Panc1 (cell line): ENCODE data around the gene FNBP1L.

Experiments used
- POLR2AphosphoS5 ChIP-seq: IDR thresholded peaks from 2 replicates; pipeline ENCODE4 v1.6.1; 2012; ENCODE audit warnings: mild to moderate bottlenecking, low read depth, low read length, moderate library complexity
- SIN3A ChIP-seq: IDR thresholded peaks from 2 replicates; pipeline ENCODE4 v1.6.1; 2012; ENCODE audit warnings: low read depth, mild to moderate bottlenecking, low read length, moderate library complexity, borderline replicate concordance; ENCODE audit not compliant: insufficient read depth
- TCF7L2 ChIP-seq: IDR thresholded peaks from 2 replicates; pipeline ENCODE4 v1.6.1; 2011; ENCODE audit warnings: mild to moderate bottlenecking, low read depth, low read length, inconsistent platforms
- TF ChIP-seq, protein P1 (sequence below): fragments of 450-650 bp; IDR thresholded peaks from 2 replicates; pipeline ENCODE4 v1.5.1; 2017; ENCODE audit warnings: mild to moderate bottlenecking
- TF ChIP-seq, protein P2 (sequence below), 2 experiments: IDR thresholded peaks; 2 replicates each; pipeline ENCODE4 v1.6.1; 2011 to 2012; ENCODE audit warnings: low read depth in 2 of 2, control low read depth in 1 of 2, low read length in 1 of 2, mild to moderate bottlenecking in 1 of 2, moderate library complexity in 1 of 2; ENCODE audit not compliant: insufficient read depth in 1 of 2

DNA sequence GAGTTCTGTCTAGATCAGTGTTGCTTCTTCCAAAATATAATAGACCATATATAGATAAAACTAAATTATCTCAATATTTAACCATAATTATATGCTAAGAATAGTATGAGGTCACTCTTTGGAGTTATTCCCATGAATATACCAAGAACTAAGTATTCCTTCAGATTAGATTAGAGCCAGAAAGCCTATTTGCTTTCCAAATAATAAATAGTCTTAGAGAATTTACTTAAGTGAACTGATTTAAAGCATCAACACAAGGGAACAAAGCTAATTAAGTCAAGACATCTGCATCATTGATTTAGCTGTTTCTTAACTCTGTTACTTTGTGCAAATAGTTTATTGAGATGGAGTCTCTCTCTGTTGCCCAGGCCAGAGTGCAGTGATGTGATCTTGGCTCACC lies 35.7 kb downstream of the FNBP1L start:
- TF ChIP-seq, protein P1, sequence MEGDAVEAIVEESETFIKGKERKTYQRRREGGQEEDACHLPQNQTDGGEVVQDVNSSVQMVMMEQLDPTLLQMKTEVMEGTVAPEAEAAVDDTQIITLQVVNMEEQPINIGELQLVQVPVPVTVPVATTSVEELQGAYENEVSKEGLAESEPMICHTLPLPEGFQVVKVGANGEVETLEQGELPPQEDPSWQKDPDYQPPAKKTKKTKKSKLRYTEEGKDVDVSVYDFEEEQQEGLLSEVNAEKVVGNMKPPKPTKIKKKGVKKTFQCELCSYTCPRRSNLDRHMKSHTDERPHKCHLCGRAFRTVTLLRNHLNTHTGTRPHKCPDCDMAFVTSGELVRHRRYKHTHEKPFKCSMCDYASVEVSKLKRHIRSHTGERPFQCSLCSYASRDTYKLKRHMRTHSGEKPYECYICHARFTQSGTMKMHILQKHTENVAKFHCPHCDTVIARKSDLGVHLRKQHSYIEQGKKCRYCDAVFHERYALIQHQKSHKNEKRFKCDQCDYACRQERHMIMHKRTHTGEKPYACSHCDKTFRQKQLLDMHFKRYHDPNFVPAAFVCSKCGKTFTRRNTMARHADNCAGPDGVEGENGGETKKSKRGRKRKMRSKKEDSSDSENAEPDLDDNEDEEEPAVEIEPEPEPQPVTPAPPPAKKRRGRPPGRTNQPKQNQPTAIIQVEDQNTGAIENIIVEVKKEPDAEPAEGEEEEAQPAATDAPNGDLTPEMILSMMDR: no peak
- TF ChIP-seq, protein P2, sequence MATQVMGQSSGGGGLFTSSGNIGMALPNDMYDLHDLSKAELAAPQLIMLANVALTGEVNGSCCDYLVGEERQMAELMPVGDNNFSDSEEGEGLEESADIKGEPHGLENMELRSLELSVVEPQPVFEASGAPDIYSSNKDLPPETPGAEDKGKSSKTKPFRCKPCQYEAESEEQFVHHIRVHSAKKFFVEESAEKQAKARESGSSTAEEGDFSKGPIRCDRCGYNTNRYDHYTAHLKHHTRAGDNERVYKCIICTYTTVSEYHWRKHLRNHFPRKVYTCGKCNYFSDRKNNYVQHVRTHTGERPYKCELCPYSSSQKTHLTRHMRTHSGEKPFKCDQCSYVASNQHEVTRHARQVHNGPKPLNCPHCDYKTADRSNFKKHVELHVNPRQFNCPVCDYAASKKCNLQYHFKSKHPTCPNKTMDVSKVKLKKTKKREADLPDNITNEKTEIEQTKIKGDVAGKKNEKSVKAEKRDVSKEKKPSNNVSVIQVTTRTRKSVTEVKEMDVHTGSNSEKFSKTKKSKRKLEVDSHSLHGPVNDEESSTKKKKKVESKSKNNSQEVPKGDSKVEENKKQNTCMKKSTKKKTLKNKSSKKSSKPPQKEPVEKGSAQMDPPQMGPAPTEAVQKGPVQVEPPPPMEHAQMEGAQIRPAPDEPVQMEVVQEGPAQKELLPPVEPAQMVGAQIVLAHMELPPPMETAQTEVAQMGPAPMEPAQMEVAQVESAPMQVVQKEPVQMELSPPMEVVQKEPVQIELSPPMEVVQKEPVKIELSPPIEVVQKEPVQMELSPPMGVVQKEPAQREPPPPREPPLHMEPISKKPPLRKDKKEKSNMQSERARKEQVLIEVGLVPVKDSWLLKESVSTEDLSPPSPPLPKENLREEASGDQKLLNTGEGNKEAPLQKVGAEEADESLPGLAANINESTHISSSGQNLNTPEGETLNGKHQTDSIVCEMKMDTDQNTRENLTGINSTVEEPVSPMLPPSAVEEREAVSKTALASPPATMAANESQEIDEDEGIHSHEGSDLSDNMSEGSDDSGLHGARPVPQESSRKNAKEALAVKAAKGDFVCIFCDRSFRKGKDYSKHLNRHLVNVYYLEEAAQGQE (IDR thresholded peaks at IDR 0.05; ENCODE audit: insufficient read depth in 1 of 2, low read depth in 2 of 2, low read length in 1 of 2): no peak
- TF ChIP-seq POLR2AphosphoS5 (no peak), SIN3A (no peak), TCF7L2 (no peak)
